GM18951 (cell line): ENCODE data around the gene ANO6.

Experiments used
- POLR2A ChIP-seq: IDR thresholded peaks from 4 replicates; pipeline ENCODE4 v1.6.1; 2011; ENCODE audit warnings: mild to moderate bottlenecking; ENCODE audit not compliant: insufficient read length, insufficient read depth; ENCODE audit errors: extremely low read depth
- in situ Hi-C: fragments of 300-500 bp; cut with MboI; formaldehyde crosslinking; loops from one replicate; pipeline ENCODE4 v1.12.0; 2022; ENCODE audit warnings: low sequenced_read_pairs, mixed read lengths, inconsistent platforms; ENCODE audit not compliant: unreplicated experiment

ANO6 gene

DNA sequence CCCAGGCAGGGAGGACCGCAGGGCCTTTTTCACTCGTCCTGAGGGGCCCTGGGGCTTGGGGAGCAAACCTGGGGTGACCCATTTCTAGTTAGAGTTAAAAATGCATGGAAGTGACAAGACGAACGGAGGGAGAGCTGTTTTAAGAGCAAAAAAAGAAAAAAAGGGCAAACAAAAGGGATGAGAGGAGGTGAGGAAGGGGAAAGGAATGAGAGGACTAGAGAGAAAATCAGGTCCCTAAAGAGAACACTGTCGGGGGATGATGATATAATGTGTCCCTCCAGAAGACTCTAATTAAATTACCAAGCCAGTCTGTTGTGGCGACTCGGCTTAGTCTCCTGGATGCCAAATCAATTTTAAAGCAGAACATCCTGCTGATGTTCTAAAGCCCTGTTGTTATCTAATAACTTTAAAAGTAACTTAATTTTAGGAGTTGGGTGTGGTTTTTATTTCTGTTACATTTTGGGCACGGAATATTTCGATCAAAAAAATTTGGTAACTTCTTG is 1.1 kb downstream of the ANO6 start:
- in situ Hi-C loops, result loop anchor here (25.0 kb wide), 1 partner anchor 520 kb away; the partner anchor contains the start of gene ARID2
- TF ChIP-seq POLR2A, result no peak

DNA sequence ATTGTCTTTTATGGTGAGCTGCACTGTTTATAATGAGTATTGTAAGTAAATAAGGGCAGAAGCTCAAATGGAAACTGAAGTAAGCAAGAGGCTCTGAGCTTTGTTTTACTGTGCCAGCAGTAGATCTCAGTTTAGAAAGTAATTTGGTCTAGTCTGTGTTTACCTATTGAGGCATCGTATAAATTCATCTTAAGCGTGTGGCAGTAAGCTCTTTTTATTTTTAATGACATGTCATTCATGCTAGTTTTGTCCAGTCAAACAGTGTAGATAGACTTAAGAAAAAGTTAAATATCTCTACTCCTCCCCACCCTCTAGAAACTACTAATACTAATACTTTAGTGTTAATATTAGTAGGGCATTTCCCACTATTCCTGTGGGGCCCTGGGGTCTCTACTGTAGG is 2.0 kb downstream of the ANO6 start:
- in situ Hi-C loops, result loop anchor here (25.0 kb wide), 1 partner anchor 519 kb away; the partner anchor contains the start of gene ARID2
- TF ChIP-seq POLR2A, result no peak

DNA sequence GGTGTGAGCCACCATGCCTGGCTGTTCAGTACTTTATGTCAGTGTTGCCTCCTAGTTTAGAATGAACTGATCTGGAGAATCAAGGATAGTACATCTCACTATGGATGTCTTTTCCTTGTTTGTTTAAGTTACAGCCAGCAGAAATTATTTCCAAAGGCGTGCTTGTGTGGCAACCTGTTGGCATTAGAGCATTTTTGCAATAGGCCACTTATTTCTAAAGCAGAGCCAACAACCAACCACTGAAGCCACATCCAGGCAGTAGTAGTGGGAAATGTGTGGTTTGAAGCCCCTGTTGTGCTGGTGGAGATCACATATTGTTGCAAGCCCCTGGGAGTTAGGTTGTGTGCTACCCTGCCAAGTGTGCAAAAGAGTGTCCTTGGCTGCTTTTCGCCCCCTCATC is 3.7 kb downstream of the ANO6 start:
- in situ Hi-C loops, result loop anchor here (25.0 kb wide), 1 partner anchor 518 kb away; the partner anchor contains the start of gene ARID2
- no peak for TF ChIP-seq POLR2A

GRCh38 chr12:45220363-45220931 is 4.6 kb downstream of the ANO6 start:
- in situ Hi-C loops, result loop anchor here (25.0 kb wide), 1 partner anchor 517 kb away; the partner anchor contains the start of gene ARID2
- no peak for TF ChIP-seq POLR2A

- TF ChIP-seq POLR2A, result no peak
- in situ Hi-C loops, result loop anchor here (25.0 kb wide), 1 partner anchor 516 kb away; the partner anchor contains the start of gene ARID2
Observed at GRCh38 chr12:45220969-45221368, 5.1 kb downstream of the ANO6 start.

DNA sequence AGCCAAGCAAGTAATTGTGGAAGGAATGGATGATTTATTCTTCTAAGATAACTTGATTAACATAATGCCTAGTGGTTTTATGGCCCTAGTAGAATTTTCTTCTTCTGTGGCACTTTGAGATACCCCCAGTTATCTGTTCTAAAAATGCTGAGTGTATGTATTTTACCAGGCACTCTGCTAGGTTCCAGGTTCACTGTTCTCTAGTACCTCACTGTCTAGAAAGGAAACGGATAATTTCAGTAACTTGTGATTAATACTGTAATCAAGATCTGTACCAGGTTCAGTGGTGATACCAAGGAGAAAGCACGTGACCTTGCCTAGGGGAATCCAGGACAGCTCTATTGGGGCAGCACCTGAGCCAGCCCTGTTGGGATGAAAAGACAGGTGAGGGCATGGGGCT is 8.0 kb downstream of the ANO6 start:
- in situ Hi-C loops, result loop anchor here (25.0 kb wide), 1 partner anchor 513 kb away; the partner anchor contains the start of gene ARID2
- no peak for TF ChIP-seq POLR2A

DNA sequence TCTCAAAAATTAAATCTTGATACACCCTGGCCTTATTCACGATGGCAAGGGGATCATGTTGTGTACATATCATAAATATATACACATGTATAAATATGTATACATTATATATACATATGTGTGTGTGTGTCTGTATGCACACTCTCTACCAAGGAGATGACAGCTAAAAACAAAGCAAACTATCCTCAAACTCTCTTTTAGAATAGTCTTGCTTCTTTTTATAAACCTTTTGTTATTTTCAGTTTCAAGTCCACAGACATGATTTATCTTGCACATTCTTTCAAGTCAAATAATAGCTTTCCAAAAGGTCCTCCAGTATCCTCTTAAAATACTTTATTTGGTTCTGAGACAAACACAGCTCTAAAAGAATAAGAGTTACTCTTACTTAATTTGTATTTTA is 8.4 kb downstream of the ANO6 start:
- no peak for TF ChIP-seq POLR2A
- in situ Hi-C loops, result loop anchor here (25.0 kb wide), 1 partner anchor 513 kb away; the partner anchor contains the start of gene ARID2

DNA sequence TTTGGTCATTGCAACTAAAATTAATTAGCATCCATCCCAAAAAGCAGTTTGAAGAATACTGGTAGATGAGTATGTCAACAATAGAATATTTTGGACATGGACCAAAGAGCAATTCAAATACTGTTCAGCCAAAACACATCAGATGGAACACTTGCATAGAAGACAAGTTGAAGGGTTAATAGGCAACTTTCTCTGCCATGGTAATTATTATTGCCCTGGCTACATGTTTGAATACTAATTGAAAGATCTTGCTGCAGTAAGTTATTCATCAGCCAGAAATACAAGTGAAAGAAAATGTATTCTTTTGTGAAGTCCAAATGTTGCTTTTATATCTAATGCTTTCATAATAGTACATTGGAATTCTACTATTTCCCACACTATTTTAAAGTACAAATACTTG is 10.1 kb downstream of the ANO6 start:
- in situ Hi-C loops, result no loop called here

GRCh38 chr12:45227316-45228067 is 11.6 kb downstream of the ANO6 start:
- TF ChIP-seq POLR2A, result no peak
- in situ Hi-C loops, result no loop called here

More for the DNA sequence above, 10.1 kb downstream of the ANO6 start:
- TF ChIP-seq POLR2A, result no peak

DNA sequence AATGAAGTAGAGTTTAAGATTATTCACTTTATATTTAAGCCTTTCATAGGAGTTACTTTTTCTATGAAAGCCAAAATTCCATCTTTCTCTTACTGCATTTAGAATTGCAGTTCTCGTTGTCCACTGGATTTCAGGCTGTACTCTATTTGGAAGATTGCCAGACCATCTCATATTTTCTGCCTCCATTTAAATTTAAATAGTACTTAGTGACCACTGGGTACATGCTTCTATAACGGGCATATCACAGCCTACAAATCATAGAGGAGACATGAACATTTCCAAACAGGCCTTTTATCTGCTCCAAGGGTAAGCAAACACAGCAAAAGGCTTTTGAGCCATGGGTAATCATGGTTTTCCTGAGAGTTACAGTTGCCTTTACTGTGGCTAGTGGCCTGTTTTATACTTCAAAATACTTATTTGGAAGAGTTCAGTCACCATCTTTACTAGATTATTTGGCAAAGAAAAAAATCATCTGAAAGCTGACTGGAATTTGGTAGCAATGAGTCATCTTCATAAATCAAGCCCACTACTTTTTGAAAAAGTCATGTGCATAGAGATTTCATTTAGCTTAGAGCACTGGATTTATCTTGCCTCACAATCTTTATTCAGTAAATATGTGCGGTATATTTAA is 15.7 kb downstream of the ANO6 start:
- no peak for TF ChIP-seq POLR2A
- in situ Hi-C loops, result no loop called here

DNA sequence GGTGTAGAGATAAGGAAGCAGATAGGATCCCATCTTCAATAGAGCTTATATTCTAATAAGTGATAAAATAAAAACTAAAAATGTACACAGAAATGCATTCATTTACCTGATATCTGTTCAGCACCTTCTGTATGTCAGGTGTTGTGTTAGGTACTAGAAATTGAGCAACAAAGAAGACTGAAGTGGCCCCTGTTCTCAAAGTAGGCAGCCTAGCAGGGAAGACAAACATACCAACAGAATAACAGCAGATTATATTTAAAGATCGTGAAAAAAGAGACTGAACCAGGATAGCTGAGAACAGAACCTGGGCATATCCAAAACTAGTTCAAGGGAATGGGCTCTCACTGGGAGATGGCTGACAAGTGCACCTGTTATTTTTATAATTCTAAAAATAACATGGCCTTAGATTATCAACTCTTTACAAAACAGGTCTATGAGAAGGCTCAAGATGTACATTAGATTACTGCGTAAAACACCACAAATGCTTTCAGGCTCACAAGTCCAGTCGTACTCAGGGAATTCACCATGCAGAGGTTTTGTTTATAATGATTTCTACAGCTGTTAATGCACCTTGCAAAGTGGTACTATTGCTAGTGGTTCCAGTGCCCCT is 16.4 kb downstream of the ANO6 start:
- in situ Hi-C loops, result no loop called here
- no peak for TF ChIP-seq POLR2A

GRCh38 chr12:45232756-45233372 is 17.0 kb downstream of the ANO6 start:
- no peak for TF ChIP-seq POLR2A
- in situ Hi-C loops, result no loop called here
